BE2C (cell line): Measurements from ENCODE around the gene TARBP1.

Experiments used
- DNase-seq: peaks from one replicate; pipeline ENCODE4 v3.0.0-alpha.2; 2020
- H3K27me3 ChIP-seq: fragments of 250-450 bp; sonication (Bioruptor Pico); 2 replicates; pipeline ENCODE4 v1.5.1; 2020; ENCODE audit warnings: mild to moderate bottlenecking
- H3K36me3 ChIP-seq: fragments of 250-450 bp; sonication (Bioruptor Pico); 2 replicates; pipeline ENCODE4 v1.5.1; 2020; ENCODE audit warnings: mild to moderate bottlenecking
- H3K4me1 ChIP-seq: fragments of 250-450 bp; sonication (Bioruptor Pico); 2 replicates; pipeline ENCODE4 v1.5.1; 2020
- H3K4me3 ChIP-seq: 2 replicates; pipeline ENCODE4 v1.5.1; 2011; ENCODE audit warnings: low read depth, low read length
- H3K9me3 ChIP-seq: fragments of 250-450 bp; sonication (Bioruptor Pico); 2 replicates; pipeline ENCODE4 v1.5.1; 2020
- CTCF ChIP-seq: IDR thresholded peaks from 2 replicates; pipeline ENCODE4 v1.5.1; 2012; ENCODE audit warnings: mild to moderate bottlenecking, low read depth, low read length

The TARBP1 gene

GRCh38 chr1:234517110-234517802 lies 38.3 kb upstream of the TARBP1 start:
- no peak for TF ChIP-seq CTCF
- no peak for DNase-seq
- no peaks in the 10 kb centered on the region for H3K9me3 ChIP-seq
- no peaks in the 10 kb centered on the region for H3K36me3 ChIP-seq
- no peaks in the 10 kb centered on the region for H3K27me3 ChIP-seq
- H3K4me1 ChIP-seq, result no peaks in the 10 kb centered on the region; the same call in 1 of the 2 replicates
- no peak overlapping the region for H3K4me3 ChIP-seq

DNA sequence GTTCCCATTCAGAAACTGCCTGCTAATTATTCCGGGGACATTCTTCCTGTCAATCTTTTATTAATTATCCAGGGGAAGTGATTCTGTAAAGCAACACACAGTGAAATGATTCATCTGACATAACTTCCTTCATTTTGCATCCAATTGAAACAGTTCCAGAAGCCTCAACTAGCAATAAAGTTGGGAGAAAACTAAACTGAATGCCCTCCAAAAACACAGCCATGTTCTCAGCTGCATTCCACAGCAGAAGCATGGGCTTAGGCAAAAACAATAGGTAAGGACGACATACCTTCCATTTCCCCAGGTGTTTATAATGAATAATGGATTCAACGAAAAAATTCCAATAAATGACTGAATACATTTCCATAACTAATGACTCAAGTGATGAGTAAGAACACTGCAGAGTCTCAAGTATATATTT lies 36.9 kb upstream of the TARBP1 start:
- no peak for DNase-seq
- TF ChIP-seq CTCF, result no peak
- H3K27me3 ChIP-seq, result no peaks in the 10 kb centered on the region

DNA sequence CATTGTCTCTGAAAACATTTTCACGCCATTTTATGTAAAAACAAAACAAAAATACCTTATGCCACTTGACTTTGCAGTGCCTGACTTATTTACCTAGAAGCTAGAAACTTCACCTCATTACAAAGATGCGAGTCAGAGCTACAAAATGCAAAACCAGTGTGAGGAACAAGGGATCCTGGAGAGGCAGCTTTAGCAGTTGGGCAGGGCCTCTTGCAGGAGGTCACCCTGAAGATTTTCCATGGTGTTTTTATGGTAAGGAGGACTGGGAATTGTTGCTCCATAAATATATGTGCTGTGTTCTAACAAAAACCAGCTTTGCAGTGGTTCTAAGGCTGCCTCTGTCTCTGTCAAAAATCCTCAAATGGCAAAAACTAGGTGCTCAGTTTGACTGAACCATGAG lies 36.4 kb upstream of the TARBP1 start:
- no peaks in the 10 kb centered on the region for H3K9me3 ChIP-seq
- TF ChIP-seq CTCF, result no peak
- H3K4me1 ChIP-seq, result no peaks in the 10 kb centered on the region; the same call in 1 of the 2 replicates
- no peak for DNase-seq
- H3K36me3 ChIP-seq, result no peaks in the 10 kb centered on the region
- no peaks in the 10 kb centered on the region for H3K27me3 ChIP-seq
- H3K4me3 ChIP-seq, result no peak overlapping the region

More for the DNA sequence above, 36.9 kb upstream of the TARBP1 start:
- no peaks in the 10 kb centered on the region for H3K9me3 ChIP-seq
- no peaks in the 10 kb centered on the region; the same call in 1 of the 2 replicates for H3K4me1 ChIP-seq
- H3K4me3 ChIP-seq, result no peak overlapping the region
- no peaks in the 10 kb centered on the region for H3K36me3 ChIP-seq

GRCh38 chr1:234512451-234512861 lies 33.5 kb upstream of the TARBP1 start:
- Histone ChIP-seq H3K36me3 (no peaks in the 10 kb centered on the region), H3K4me3 (no peak overlapping the region), H3K27me3 (no peaks in the 10 kb centered on the region), H3K9me3 (no peaks in the 10 kb centered on the region), H3K4me1 (peaks cover 8% of the 10 kb centered on the region)
- DNase-seq, result no peak
- no peak for TF ChIP-seq CTCF

- peak; percentile 19; the same call in 1 of the 2 replicates for TF ChIP-seq CTCF
- no peaks in the 10 kb centered on the region for H3K27me3 ChIP-seq
- peak; percentile 18 for DNase-seq
- H3K9me3 ChIP-seq, result no peaks in the 10 kb centered on the region
- no peaks in the 10 kb centered on the region for H3K36me3 ChIP-seq
- H3K4me3 ChIP-seq, result no peak overlapping the region
- H3K4me1 ChIP-seq, result peaks cover 8% of the 10 kb centered on the region
Observed at GRCh38 chr1:234509457-234510328, 30.7 kb upstream of the TARBP1 start.
